ENCODE results near the gene NSG1.

Gene NSG1

GRCh38 chr4:4396628-4397440, 9.9 kb downstream of the NSG1 start:
- DNase-seq (ENCODE audit: low spot score) = no peak

- no peak for DNase-seq (ENCODE audit: low spot score)
Measured at GRCh38 chr4:4397441-4397819, 10.5 kb downstream of the NSG1 start.

DNA sequence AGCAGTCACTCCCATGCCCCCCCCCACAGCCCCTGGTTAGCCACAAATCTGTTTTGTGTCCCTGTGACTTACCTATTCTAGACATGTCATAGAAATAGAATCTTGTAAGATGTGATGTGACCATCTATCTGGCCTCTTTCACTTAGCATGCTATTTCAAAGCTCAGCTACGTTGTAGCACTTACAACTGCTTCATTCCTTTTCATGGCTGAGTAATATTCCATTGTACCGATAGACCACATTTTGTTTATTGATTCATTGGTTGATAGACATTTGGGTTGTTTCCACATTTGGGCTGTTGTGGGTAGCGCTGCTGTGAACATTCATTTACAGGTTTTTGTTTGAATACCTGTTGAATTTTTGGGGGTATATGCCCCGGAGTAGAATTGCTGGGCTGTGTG, 11.5 kb downstream of the NSG1 start:
- DNase-seq (ENCODE audit: low spot score) = no peak

- no peak for DNase-seq (ENCODE audit: low spot score)
Measured at GRCh38 chr4:4401036-4401435, 14.1 kb downstream of the NSG1 start.

DNA sequence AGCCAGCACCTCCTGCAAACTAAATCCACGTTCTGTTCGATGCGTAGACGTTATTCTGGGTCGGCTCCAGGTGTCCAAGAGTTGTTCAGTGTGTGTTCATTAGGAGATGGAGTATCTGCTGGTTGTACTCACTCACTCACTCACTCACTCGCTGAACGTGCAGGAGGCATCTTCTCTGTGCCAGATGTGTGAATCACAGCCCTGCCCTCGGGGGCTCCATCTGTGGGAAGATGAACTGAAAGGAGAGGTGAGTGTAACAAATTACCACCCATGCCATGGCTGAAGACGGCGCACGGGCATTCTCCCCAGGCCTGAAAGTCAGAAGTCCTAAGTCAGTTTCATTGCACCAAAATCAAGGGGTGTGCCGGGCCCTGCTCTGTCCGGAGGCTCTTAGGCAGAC, 16.1 kb downstream of the NSG1 start:
- no peak for DNase-seq (ENCODE audit: low spot score)

DNA sequence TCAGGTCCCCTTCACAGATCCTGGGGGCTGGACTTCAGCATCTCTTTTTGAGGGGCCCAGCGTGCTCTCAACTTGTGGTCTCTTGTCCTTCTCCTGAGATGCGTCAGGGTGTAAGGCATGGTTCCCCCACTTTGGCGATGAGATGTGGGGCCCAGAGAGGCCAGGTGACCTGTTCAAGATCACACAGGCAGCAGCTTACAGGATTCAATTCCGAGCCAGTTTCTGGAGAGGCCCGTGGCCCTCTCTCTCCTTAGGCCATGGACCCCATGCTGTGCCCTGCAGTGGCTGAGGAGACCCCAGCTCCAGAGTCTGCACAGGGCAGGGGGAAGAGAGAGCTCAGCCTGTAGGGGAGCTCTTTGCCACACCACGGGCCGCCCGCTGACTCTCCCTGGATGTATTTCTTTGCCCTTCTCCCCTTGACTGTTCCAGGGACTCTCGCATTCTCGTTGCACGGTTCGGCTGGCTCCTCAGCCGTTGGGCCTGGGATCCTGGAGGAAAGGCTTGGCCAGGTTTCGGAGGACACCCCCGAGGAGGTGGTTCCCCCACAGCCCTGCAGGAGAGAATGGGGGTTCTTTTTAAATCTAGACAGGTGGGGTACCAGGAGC, 18.6 kb downstream of the NSG1 start:
- no peak for DNase-seq (ENCODE audit: low spot score)

DNA sequence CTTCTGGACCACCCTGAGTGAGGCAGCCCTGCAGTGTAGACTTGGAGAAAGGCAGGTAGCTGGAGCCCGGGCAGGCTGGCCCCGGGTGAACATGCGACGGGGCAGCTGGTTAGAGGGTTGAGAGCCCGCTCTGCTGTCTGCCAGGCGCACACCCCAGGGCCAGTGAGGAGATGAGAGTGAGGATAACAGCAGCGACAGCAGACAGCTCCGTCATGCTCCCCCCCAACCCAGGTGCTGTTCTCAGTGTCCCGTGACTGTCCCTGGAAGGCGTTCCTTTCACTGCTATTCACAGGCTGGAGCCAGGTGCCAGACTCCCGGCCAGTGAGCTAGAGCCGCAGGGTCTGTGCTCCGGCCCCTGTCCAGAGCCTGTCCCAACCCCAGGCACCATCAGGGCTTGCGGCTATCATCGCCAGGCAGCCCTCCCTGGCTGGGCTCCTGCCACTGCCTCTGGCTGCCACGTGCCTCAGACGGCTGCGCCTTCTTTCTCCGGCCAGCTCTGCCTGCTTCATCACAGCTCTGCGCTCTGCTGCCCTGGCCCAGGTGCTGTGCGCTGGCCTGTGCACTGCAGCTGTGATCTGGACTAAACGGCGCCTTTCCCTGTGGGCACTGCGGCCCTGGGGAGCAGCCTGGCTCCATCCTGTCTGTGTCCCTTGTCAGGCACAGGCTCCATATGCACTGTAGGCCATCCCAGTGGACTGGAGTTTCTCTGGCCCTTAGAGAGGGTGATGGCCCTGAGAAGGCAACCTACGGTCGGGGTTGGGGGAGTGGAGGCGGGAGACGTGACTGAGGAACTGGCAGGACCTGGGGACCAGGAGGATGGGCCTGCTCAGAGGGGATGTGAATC, 19.8 kb downstream of the NSG1 start:
- no peak for DNase-seq (ENCODE audit: low spot score)

DNA sequence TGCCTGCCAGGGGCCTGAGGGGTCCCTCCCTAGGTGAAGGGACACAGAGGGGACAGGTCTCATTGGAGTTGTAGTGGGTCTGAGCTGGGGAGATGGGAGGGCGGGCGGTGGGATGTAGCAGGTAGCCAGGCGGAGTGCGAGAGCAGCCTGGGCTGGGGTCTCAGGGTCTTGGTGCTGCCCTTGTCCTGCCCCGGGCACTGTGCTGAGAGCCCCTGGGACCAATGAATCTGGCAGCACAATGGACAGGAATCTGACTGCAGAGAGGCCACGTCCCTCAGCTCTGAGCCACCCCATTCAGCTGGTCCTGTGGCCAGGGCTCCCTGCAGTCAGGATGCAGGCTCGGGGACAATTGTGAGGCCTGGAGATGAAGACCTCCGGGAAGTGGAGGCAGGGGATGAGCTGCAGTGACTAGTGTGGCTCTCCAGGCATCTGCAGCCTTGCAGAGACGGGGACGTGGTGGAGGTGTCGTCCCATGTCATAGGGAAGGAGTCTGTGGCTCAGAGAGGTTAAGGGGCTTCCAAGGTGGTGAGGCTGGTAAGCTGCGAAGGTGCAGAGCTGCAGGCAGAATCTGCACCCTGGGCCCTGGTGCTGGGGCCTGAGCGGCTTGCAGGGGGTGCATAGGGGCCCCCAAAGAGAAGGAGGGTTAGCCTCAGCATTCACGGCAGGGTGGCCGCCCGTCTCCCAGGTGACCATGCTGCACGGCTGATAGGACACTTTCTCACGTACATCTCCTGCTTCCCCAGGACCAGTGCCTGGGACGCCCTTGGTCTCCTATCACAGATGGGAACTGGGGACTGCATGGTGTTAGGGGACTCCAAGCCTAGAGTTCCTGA, 20.6 kb downstream of the NSG1 start:
- no peak for DNase-seq (ENCODE audit: low spot score)

DNA sequence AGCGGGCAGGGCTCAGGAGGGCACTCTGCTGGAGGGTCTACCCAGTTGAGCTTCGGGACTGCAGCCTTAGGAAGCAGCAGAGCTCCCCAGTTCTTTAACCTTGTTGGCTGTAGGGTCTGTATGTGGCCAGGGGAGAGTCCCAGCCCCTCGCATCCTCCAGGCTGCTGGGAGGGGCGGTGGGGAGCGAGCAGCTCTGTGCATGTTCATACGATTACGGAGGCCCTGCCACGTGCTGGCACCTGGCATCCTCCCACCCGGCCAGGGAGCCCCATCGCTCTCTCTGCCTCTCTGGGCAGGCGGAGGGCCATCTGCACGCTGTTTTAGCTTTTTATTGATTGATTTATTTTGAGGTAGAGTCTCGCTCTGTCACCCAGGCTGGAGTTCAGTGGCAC, 21.2 kb downstream of the NSG1 start:
- no peak for DNase-seq (ENCODE audit: low spot score)

DNA sequence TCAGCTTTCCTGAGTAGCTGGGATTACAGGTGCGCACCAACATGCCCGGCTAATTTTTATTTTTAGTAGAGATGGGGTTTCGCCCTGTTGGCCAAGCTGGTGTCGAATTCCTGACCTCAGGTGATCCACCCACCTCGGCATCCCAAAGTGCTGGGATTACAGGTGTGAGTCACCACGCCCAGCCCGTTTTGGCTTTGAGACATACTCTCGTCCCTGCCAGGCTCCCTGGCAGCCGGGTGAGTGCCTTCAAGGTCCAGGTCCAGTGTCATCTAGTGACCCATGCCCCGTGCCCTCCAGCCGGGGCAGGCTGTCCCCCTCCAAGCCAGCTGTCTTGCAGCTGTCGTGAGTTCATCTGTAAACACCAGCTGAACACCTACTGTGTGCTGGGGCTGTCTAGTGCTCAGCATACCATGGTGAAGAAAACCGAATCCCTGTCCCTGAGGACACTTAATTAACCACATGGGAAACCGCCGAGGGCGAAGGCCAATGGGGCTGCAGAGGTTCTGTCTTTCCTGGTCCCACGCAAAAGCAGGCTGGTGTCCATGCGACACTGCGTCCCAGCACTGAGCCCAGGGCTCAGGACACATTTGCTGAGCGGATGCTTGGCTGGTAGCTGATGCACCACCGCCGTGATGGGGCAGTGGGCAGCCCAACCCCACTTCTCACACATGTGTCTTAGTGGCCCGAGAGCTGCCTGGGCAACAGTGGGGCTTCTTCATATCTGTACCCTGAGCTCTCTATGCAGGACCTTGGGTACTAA, 21.9 kb downstream of the NSG1 start:
- no peak for DNase-seq (ENCODE audit: low spot score)

DNA sequence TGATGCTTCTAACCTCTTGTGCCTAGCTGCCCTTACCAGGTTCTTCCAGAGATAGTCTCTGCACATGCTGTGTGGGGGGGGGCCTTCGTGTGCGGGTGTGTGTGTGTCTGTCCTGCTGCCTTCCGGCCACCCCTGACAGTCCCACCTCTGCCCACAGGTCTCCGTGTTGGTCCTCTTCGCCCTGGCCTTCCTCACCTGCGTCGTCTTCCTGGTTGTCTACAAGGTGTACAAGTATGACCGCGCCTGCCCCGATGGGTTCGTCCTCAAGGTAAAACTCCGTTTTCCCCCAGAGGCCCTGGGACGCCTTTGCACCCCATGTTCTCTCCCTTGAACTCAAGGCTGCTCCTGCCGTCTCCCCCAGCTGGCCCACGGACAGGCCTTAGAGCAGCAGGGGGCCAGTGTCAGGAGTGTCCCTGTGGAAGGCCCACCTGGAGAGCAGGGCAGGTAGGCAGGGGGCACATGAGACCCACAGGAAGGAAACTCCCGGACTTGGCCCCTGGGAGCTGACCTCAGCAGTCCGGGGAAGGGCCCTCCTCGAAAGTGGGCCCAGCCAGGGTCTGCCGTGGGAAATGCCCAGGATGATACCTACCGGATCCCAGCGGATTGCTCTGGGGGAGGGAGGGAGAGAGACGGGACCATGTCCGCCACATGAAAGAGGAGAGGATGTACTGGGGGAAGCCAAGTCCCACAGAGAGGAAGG, 22.7 kb downstream of the NSG1 start:
- no peak for DNase-seq (ENCODE audit: low spot score)

GRCh38 chr4:4410271-4410670, 23.4 kb downstream of the NSG1 start:
- DNase-seq (ENCODE audit: low spot score) = no peak

DNA sequence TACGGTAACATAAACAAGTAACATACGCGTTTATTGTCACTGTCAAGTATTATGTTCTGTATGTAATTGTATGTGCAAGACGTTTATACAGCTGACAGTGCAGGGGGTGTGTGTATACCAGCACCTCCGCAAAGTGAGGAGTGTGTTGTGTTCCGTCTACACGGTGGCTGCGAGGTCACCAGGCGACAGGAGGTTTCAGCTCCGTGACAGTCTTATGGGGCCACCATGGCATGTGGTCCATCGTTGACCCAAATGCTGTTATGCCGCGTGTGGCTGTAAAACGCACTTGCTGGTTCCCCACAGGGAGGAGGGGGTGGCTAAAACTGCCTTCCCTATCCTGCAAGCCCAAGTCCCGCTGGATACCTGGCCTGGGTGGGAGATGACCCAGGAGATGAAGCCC, 25.0 kb downstream of the NSG1 start:
- no peak for DNase-seq (ENCODE audit: low spot score)

- DNase-seq (ENCODE audit: low spot score) = no peak
Measured at GRCh38 chr4:4412641-4413372, 25.9 kb downstream of the NSG1 start.

GRCh38 chr4:4413373-4413725, 26.4 kb downstream of the NSG1 start:
- DNase-seq (ENCODE audit: low spot score) = no peak

- no peak for DNase-seq (ENCODE audit: low spot score)
Measured at GRCh38 chr4:4413806-4414205, 26.9 kb downstream of the NSG1 start.

DNA sequence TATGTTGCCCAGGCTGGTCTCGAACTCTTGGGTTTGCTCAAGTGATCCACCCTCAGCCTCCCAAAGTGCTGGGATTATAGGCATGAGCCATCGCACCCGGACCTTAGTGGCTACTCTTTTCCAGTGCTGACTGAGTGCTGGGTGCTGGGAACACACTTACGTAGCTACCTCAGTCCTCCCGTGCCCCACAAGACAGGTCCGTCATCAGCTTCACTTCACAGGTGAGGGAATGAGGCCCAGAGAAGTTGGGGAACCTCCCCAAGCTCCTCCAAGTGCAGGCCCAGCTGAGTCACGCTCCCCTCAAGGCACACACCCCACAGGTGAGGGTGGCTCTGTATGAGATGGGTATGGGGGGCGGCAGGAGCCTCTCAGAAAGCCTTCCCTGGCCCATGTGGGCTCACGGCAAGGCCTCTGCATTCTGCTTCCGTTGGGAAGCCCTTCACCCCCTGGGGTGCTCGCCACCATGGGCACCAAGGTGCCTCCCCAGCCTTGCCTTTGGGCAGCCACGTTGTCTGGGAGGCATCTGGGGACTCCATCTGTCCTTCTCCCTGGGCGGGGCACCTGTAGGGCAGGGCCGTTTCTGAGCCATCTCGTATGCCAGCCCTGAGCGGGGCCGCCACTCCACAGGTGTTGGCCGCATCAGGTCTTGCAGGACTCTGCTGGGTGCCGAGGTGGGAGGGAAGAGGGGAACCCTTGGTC, 28.4 kb downstream of the NSG1 start:
- DNase-seq (ENCODE audit: low spot score) = no peak

- DNase-seq (ENCODE audit: low spot score) = no peak
Measured at GRCh38 chr4:4415806-4416805, 29.2 kb downstream of the NSG1 start.
